ENCODE results near the gene ZNF473.

DNA sequence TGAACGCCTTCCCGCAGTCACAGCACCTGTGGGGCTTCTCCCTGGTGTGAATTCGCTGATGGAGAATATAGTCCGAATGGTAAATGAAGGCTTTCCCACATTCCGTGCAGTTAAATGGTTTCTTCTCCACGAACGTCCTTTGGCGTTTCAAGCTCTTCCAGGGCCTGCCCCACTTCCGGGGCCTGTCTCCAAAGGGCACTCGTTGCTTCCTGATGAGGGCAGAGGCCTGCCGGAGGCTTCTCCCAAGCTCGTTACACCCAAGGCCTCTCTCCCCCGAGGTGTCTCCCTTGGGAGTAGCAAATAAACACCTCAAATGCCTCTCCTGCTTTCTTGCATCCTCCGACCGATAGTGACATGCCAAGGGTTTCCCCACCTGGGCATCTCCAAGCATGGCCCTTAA lies 34.3 kb downstream of the ZNF473 start:
- TF ChIP-seq, protein P1, sequence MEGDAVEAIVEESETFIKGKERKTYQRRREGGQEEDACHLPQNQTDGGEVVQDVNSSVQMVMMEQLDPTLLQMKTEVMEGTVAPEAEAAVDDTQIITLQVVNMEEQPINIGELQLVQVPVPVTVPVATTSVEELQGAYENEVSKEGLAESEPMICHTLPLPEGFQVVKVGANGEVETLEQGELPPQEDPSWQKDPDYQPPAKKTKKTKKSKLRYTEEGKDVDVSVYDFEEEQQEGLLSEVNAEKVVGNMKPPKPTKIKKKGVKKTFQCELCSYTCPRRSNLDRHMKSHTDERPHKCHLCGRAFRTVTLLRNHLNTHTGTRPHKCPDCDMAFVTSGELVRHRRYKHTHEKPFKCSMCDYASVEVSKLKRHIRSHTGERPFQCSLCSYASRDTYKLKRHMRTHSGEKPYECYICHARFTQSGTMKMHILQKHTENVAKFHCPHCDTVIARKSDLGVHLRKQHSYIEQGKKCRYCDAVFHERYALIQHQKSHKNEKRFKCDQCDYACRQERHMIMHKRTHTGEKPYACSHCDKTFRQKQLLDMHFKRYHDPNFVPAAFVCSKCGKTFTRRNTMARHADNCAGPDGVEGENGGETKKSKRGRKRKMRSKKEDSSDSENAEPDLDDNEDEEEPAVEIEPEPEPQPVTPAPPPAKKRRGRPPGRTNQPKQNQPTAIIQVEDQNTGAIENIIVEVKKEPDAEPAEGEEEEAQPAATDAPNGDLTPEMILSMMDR (IDR thresholded peaks at IDR 0.05; ENCODE audit: low read depth, low read length) = no peak
- TF ChIP-seq EZH2phosphoT487 (IDR thresholded peaks at IDR 0.05; ENCODE audit: low read depth) = no peak

All from OCI-LY3 (cell line).